Dendritic cell treated with granulocyte-macrophage colony-stimulating factor and Interleukin-4, amounts not matched to agents 40 ng/mL and 50 ng/mL, for 4 days (primary cell): ENCODE results near the gene PDE7B.
"Not testable (repeated sequence)": the region's sequence is repeated elsewhere in the genome, so short reads cannot be mapped to it uniquely, and the experiment has no call there.

Source experiments
- H3K27ac Mint-ChIP-seq: one replicate; pipeline ENCODE4 v1.8.0; 2022; ENCODE audit warnings: mild to moderate bottlenecking, mixed read lengths
- H3K27me3 Mint-ChIP-seq: one replicate; pipeline ENCODE4 v1.8.0; 2022; ENCODE audit warnings: mild to moderate bottlenecking, mixed read lengths
- H3K36me3 Mint-ChIP-seq: one replicate; pipeline ENCODE4 v1.8.0; 2022; ENCODE audit warnings: low read depth, mixed read lengths
- H3K4me1 Mint-ChIP-seq: one replicate; pipeline ENCODE4 v1.8.0; 2022; ENCODE audit warnings: low read depth, mixed read lengths
- H3K4me3 Mint-ChIP-seq: one replicate; pipeline ENCODE4 v1.8.0; 2022; ENCODE audit warnings: mild to moderate bottlenecking, moderate library complexity, mixed read lengths
- H3K9me3 Mint-ChIP-seq: one replicate; pipeline ENCODE4 v1.8.0; 2022; ENCODE audit warnings: mixed read lengths
- intact Hi-C: fragments of 100-400 bp; cut with micrococcal nuclease; formaldehyde crosslinking; loops from one replicate; pipeline ENCODE4 v1.15.0; 2022

Gene PDE7B

GRCh38 chr6:136189104-136189503 is 337.6 kb downstream of the PDE7B start:
- no peaks in the 10 kb centered on the region for H3K9me3 Mint-ChIP-seq
- intact Hi-C loops: no loop called here
- H3K4me1 Mint-ChIP-seq: peaks cover 7% of the 10 kb centered on the region
- H3K4me3 Mint-ChIP-seq: no peak overlapping the region
- no peaks in the 10 kb centered on the region for H3K36me3 Mint-ChIP-seq
- H3K27me3 Mint-ChIP-seq: no peaks in the 10 kb centered on the region
- no peak overlapping the region for H3K27ac Mint-ChIP-seq

DNA sequence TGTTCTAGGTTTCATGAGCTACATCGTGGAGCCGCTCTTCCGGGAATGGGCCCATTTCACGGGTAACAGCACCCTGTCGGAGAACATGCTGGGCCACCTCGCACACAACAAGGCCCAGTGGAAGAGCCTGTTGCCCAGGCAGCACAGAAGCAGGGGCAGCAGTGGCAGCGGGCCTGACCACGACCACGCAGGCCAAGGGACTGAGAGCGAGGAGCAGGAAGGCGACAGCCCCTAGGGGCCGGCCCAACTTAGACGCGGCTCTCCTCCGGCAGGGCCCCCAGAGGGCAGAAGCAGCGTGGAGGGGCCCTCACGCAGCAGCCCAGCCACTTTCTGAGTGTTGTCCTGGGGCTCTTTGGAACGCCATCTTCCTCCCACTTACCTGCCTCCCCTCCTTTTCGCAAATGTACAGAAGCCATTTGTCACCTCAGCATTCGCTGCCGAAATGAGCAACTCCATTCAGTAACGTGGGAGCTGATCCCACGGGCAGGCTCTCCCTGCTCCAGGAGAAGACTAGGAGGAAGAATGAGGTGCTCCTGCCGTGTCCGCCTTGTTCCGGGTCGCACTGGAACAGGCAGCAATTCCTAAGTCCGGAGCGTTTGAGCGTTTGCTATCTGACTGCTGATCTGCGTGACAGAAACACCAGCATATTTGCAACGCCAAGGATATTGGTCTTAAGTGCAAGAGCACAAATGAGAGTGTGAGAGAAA is 340.3 kb downstream of the PDE7B start:
- Mint-ChIP-seq H3K36me3 (no peaks in the 10 kb centered on the region), H3K9me3 (no peaks in the 10 kb centered on the region), H3K4me1 (no peaks in the 10 kb centered on the region), H3K4me3 (no peak overlapping the region), H3K27ac (no peak overlapping the region), H3K27me3 (no peaks in the 10 kb centered on the region)
- intact Hi-C loops: no loop called here

- Mint-ChIP-seq H3K36me3 (no peaks in the 10 kb centered on the region), H3K4me3 (no peak overlapping the region), H3K27ac (no peak overlapping the region), H3K9me3 (no peaks in the 10 kb centered on the region), H3K27me3 (no peaks in the 10 kb centered on the region), H3K4me1 (no peaks in the 10 kb centered on the region)
- intact Hi-C loops: no loop called here
These were observed 341.4 kb downstream of the PDE7B start for GRCh38 chr6:136192902-136193301.

GRCh38 chr6:136201732-136202131 is 350.2 kb downstream of the PDE7B start:
- intact Hi-C loops: no loop called here
- H3K36me3 Mint-ChIP-seq: no peaks in the 10 kb centered on the region
- H3K27ac Mint-ChIP-seq: no peak overlapping the region
- no peaks in the 10 kb centered on the region for H3K9me3 Mint-ChIP-seq
- H3K4me3 Mint-ChIP-seq: no peak overlapping the region
- H3K4me1 Mint-ChIP-seq: no peaks in the 10 kb centered on the region
- no peaks in the 10 kb centered on the region for H3K27me3 Mint-ChIP-seq

- no peak overlapping the region for H3K27ac Mint-ChIP-seq
- no peaks in the 10 kb centered on the region for H3K36me3 Mint-ChIP-seq
- no peaks in the 10 kb centered on the region for H3K4me1 Mint-ChIP-seq
- H3K27me3 Mint-ChIP-seq: no peaks in the 10 kb centered on the region
- H3K9me3 Mint-ChIP-seq: no peaks in the 10 kb centered on the region
- no peak overlapping the region for H3K4me3 Mint-ChIP-seq
- intact Hi-C loops: no loop called here
These were observed 357.3 kb downstream of the PDE7B start for GRCh38 chr6:136208783-136209182.

- Mint-ChIP-seq H3K27ac (no peak overlapping the region), H3K36me3 (no peaks in the 10 kb centered on the region), H3K4me1 (no peaks in the 10 kb centered on the region), H3K9me3 (no peaks in the 10 kb centered on the region), H3K27me3 (no peaks in the 10 kb centered on the region), H3K4me3 (no peak overlapping the region)
- intact Hi-C loops: no loop called here
These were observed 358.0 kb downstream of the PDE7B start for GRCh38 chr6:136209496-136209895.

DNA sequence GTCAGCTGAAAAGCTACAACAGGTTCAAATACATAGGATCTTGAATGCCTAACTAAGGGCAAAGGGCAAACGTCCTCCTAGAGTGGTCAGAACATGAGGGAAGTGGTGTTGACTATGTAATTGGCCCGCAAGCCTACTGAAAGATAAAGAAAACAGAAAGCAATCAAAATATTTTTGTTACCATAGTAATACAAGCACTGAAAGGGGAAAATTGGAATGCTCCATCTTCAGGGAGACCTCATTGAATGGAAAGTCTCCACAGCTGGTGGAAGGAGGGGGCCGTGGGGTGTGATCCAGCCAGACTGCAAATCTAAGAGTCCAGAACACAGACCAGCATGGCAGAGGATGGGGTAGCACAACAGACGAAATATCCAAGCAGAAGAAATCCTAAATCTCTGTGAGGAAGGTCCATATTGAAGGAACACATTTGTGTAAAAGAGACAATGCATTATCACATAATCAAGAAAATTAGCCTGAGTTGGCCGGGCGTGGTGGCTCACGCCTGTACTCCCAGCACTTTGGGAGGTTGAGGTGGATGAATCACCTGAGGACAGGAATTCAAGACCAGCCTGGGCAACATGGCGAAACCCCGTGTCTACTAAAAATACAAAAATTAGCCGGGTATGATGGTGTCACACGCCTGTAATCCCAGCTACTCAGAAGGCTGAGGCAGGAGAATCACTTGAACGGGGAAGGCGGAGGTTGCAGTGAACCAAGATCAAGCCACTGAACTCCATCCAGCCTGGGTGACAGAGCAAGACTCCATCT is 359.1 kb downstream of the PDE7B start:
- H3K36me3 Mint-ChIP-seq: no peaks in the 10 kb centered on the region
- intact Hi-C loops: no loop called here
- no peak overlapping the region for H3K4me3 Mint-ChIP-seq
- no peak overlapping the region for H3K27ac Mint-ChIP-seq
- H3K4me1 Mint-ChIP-seq: peaks cover 7% of the 10 kb centered on the region
- H3K27me3 Mint-ChIP-seq: no peaks in the 10 kb centered on the region
- no peaks in the 10 kb centered on the region for H3K9me3 Mint-ChIP-seq

DNA sequence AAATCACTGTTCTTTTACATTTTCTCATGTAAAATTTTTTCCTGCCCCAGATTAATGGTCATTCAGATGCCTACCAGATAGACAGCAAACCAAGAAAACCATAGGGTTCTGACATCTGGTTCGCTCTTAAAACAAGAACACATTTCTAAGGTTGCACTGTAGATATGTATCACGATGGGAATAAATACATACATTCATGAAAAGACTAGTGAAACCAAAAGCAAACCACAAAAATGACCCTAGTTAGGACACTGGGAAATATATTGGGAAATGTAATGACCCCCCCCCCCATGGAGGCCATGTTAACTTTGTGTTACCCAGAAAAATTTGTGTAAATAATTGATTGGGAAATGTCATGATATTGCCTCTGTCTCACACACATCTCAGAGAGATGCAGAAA is 361.1 kb downstream of the PDE7B start:
- H3K9me3 Mint-ChIP-seq: no peaks in the 10 kb centered on the region

GRCh38 chr6:136213012-136213539 is 361.6 kb downstream of the PDE7B start:
- Mint-ChIP-seq H3K36me3 (no peaks in the 10 kb centered on the region), H3K4me1 (peaks cover 10% of the 10 kb centered on the region), H3K4me3 (no peak overlapping the region), H3K27me3 (no peaks in the 10 kb centered on the region), H3K27ac (no peak overlapping the region), H3K9me3 (no peaks in the 10 kb centered on the region)
- intact Hi-C loops: no loop called here

More for the DNA sequence above, 361.1 kb downstream of the PDE7B start:
- H3K27me3 Mint-ChIP-seq: no peaks in the 10 kb centered on the region
- no peak overlapping the region for H3K27ac Mint-ChIP-seq
- H3K4me3 Mint-ChIP-seq: no peak overlapping the region
- intact Hi-C loops: no loop called here
- H3K4me1 Mint-ChIP-seq: peaks cover 10% of the 10 kb centered on the region
- no peaks in the 10 kb centered on the region for H3K36me3 Mint-ChIP-seq

DNA sequence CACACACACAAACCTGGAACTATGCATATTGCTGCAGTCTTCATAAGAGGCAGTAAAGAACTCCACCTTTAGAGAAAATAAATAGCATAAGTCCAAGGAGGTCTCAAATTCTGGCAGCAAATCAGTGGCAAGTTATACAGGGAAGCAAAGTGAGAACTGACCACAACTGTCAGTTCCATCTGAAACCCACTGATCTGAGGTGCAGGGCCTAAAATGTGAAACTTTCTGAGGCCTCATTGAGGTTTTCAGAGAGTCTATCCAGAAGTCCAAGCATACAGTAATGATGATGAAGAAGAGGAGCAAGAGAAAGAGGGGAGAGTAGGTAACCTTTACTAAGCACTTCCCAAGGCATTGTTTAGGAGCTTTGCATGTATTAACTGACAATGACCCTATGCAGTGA is 362.4 kb downstream of the PDE7B start:
- intact Hi-C loops: no loop called here
- no peaks in the 10 kb centered on the region for H3K36me3 Mint-ChIP-seq
- no peak overlapping the region for H3K27ac Mint-ChIP-seq
- no peak overlapping the region for H3K4me3 Mint-ChIP-seq
- H3K27me3 Mint-ChIP-seq: no peaks in the 10 kb centered on the region
- peaks cover under 1% of the 10 kb centered on the region for H3K9me3 Mint-ChIP-seq
- H3K4me1 Mint-ChIP-seq: peaks cover 10% of the 10 kb centered on the region

- H3K36me3 Mint-ChIP-seq: no peaks in the 10 kb centered on the region
- intact Hi-C loops: no loop called here
- peaks cover 10% of the 10 kb centered on the region for H3K4me1 Mint-ChIP-seq
- no peak overlapping the region for H3K27ac Mint-ChIP-seq
- no peak overlapping the region for H3K4me3 Mint-ChIP-seq
- H3K27me3 Mint-ChIP-seq: no peaks in the 10 kb centered on the region
- peaks cover 14% of the 10 kb centered on the region for H3K9me3 Mint-ChIP-seq
These were observed 365.3 kb downstream of the PDE7B start for GRCh38 chr6:136216503-136217401.

- intact Hi-C loops: loop anchor here (5.0 to 10.0 kb wide), 3 partner anchors 190 to 720 kb away; no protein-coding TSS in a partner anchor
- not testable (repeated sequence) for H3K9me3 Mint-ChIP-seq, H3K4me3 Mint-ChIP-seq, H3K36me3 Mint-ChIP-seq, H3K27ac Mint-ChIP-seq, H3K27me3 Mint-ChIP-seq
- H3K4me1 Mint-ChIP-seq: peaks cover 42% of the 10 kb centered on the region
These were observed 373.5 kb downstream of the PDE7B start for GRCh38 chr6:136224974-136225373.

GRCh38 chr6:136225496-136225895 is 374.0 kb downstream of the PDE7B start:
- peaks cover 3% of the 10 kb centered on the region for H3K9me3 Mint-ChIP-seq
- H3K27ac Mint-ChIP-seq: no peak overlapping the region
- H3K4me3 Mint-ChIP-seq: no peak overlapping the region
- no peaks in the 10 kb centered on the region for H3K36me3 Mint-ChIP-seq
- H3K27me3 Mint-ChIP-seq: no peaks in the 10 kb centered on the region
- peaks cover 47% of the 10 kb centered on the region for H3K4me1 Mint-ChIP-seq
- intact Hi-C loops: loop anchor here (10.0 kb wide), 2 partner anchors 191 to 721 kb away; no protein-coding TSS in a partner anchor
